Thymus (tissue), 11 donors: ENCODE data around the gene ZIC4. TPM values are rescaled to one million over a fixed set of nuclear protein-coding genes. Genes with fewer than 3 reads are reported as not detected.

Experiments
- DNase-seq, 9 donors: peaks; one replicate each; pipeline ENCODE4 v3.0.0-alpha.2; 2013; ENCODE audit warnings: low spot score in 9 of 9, low read depth in 6 of 9, missing footprints in 1 of 9
- H3K27ac ChIP-seq, 2 donors: one replicate each; pipeline ENCODE4 v1.5.1; 2013; ENCODE audit warnings: control low read depth in 1 of 2, low read depth in 1 of 2, low read length in 1 of 2, mild to moderate bottlenecking in 1 of 2, moderate library complexity in 1 of 2
- H3K27me3 ChIP-seq, 2 donors: one replicate each; pipeline ENCODE4 v1.5.1; 2013; ENCODE audit warnings: low read length in 1 of 2; ENCODE audit not compliant: control insufficient read depth in 2 of 2, insufficient read depth in 1 of 2
- H3K36me3 ChIP-seq, 2 donors: one replicate each; pipeline ENCODE4 v1.5.1; 2013; ENCODE audit warnings: low read length in 1 of 2, mild to moderate bottlenecking in 1 of 2, moderate library complexity in 1 of 2; ENCODE audit not compliant: control insufficient read depth in 2 of 2, insufficient read depth in 2 of 2
- H3K4me1 ChIP-seq, 2 donors: one replicate each; pipeline ENCODE4 v1.5.1; 2013; ENCODE audit warnings: low read length in 2 of 2; ENCODE audit not compliant: control insufficient read depth in 2 of 2, insufficient read depth in 2 of 2
- H3K4me3 ChIP-seq, 2 donors: one replicate each; pipeline ENCODE4 v1.5.1; 2013; ENCODE audit warnings: low read length in 2 of 2, control low read depth in 1 of 2, mild to moderate bottlenecking in 1 of 2
- H3K9me3 ChIP-seq, 2 donors: one replicate each; pipeline ENCODE4 v1.5.1; 2013; ENCODE audit warnings: low read length in 1 of 2, mild to moderate bottlenecking in 1 of 2; ENCODE audit not compliant: control insufficient read depth in 2 of 2, insufficient read depth in 1 of 2
- WGBS: extraction: QIAGEN DNeasy Blood & Tissue Kit; methylation state at CpG from one replicate; pipeline ENCODE4 v1.1.7; 2013; 5-methylcytosine and 5-hydroxymethylcytosine counted together
- polyA plus RNA-seq: library from polyadenylated mRNA; stranded (reverse); fragments of 200-250 nt; gene quantifications from one replicate; pipeline ENCODE4 v1.2.3, GENCODE V29; 2013
- total RNA-seq: library from RNA; stranded (reverse); fragments of 120-200 nt; gene quantifications from one replicate; pipeline ENCODE4 v1.2.4, GENCODE V29; 2013
- donor health status: healthy.

ZIC4 gene
- total and polyA plus RNA-seq, 2 donors: not detected

GRCh38 chr3:147394884-147395225 lies 11.5 kb downstream of the ZIC4 start:
- Histone ChIP-seq H3K9me3 (peaks cover 11 to 40% of the 10 kb centered on the region in 2 donors), H3K4me1 (no peaks in the 10 kb centered on the region), H3K36me3 (no peaks in the 10 kb centered on the region), H3K27ac (no peak overlapping the region), H3K4me3 (no peak overlapping the region), H3K27me3 (peaks cover 94 to 100% of the 10 kb centered on the region in 2 donors)
- WGBS: 15% methylated on average over 5 of the region's 5 CpGs
- DNase-seq: no peak

DNA sequence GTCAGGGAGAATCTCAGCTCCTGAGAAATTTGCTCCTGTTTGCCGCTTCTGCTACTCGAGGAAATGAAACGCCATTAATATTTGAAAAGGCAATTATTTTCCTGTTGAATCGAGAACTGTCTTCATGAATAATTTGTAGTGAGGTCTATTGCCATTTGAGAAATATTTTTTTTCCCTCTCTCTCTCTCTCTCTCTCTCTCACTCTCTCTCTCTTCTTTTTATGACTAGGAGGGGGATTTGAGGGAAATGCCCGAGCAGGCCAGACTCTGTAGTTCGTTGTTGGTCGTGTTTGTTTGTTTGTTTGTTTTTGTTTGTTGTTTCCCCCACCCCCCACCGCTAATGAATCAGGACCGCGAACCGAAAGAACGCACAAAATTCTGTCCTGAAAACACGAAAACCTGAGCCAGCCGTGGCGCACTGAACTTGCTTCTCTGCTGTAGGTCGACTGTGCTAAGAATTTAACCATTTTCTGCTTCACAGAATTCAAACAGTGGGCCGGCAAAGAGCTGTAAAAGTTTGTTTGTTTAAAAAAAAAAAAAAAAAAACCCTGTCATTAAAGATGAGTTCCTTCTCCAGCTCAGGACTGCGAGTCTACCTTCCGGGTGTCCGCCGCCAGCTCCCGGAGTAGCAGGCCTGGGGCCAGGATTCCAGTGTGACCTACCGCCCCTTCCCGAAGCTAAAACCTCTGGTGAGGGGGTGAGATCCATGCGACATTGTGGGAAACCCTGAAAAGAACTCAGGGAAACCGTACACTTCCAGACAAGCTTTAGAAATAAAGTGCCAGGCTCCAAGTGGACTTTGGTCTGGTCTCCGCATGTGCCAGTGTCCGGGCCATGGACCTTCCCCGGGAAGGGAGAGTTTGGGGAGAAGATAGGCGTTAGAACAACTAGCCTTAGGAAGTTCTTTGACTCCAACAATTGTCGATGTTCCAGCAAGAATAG lies 12.1 kb downstream of the ZIC4 start:
- DNase-seq: no peak
- WGBS: 7% methylated on average over 31 of the region's 31 CpGs
- H3K4me1 ChIP-seq: no peaks in the 10 kb centered on the region
- H3K9me3 ChIP-seq: peaks cover 11 to 42% of the 10 kb centered on the region in 2 donors
- H3K27me3 ChIP-seq: peaks cover 97 to 100% of the 10 kb centered on the region in 2 donors
- H3K36me3 ChIP-seq: no peaks in the 10 kb centered on the region
- H3K4me3 ChIP-seq: no peak overlapping the region
- no peak overlapping the region for H3K27ac ChIP-seq

DNA sequence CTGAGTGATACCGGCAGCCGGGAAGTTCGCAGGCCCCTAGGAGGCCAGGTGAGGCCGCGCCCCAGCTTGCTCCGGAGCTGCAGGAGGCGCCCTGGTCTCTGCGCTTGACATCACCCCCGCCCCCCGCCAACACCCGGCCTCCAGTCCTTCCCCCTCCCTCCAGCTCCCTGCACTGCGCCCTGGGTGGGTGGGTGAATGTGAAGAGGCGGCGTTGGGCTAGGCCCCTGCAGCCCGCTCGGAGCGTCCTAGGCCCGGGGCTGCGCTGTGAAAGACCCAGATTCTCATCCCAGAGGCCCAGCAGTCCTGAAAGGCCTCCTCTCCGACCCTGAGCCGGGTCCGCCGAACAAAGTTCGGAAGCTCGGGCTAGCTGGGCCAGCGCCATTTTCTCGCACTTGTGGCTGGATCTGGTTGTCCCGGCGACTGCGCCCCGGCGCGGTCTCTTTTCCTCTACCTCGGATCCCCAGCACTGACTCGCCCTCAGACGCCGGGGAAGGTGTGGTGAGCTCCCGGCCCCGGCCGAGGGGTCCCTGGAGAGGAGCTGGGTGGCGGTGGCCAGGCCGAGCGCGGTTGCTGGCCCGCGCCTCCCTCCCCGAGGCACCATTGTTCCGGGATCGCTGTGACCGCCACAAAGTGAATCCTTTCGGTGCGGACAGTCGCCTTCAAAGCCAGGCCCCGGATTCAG lies 12.9 kb downstream of the ZIC4 start:
- H3K27ac ChIP-seq: no peak overlapping the region
- H3K4me1 ChIP-seq: no peaks in the 10 kb centered on the region
- no peak overlapping the region for H3K4me3 ChIP-seq
- no peak for DNase-seq
- peaks cover 97 to 100% of the 10 kb centered on the region in 2 donors for H3K27me3 ChIP-seq
- H3K36me3 ChIP-seq: no peaks in the 10 kb centered on the region
- H3K9me3 ChIP-seq: peaks cover 11 to 42% of the 10 kb centered on the region in 2 donors
- 11% methylated on average over 54 of the region's 54 CpGs for WGBS

GRCh38 chr3:147392625-147392946 lies 13.8 kb downstream of the ZIC4 start:
- no peak overlapping the region for H3K27ac ChIP-seq
- no peak for DNase-seq
- H3K4me1 ChIP-seq: no peaks in the 10 kb centered on the region
- no peak overlapping the region for H3K4me3 ChIP-seq
- 8% methylated on average over 15 of the region's 15 CpGs for WGBS
- no peaks in the 10 kb centered on the region for H3K36me3 ChIP-seq
- peaks cover 97 to 100% of the 10 kb centered on the region in 2 donors for H3K27me3 ChIP-seq
- H3K9me3 ChIP-seq: peaks cover 11 to 39% of the 10 kb centered on the region in 2 donors

DNA sequence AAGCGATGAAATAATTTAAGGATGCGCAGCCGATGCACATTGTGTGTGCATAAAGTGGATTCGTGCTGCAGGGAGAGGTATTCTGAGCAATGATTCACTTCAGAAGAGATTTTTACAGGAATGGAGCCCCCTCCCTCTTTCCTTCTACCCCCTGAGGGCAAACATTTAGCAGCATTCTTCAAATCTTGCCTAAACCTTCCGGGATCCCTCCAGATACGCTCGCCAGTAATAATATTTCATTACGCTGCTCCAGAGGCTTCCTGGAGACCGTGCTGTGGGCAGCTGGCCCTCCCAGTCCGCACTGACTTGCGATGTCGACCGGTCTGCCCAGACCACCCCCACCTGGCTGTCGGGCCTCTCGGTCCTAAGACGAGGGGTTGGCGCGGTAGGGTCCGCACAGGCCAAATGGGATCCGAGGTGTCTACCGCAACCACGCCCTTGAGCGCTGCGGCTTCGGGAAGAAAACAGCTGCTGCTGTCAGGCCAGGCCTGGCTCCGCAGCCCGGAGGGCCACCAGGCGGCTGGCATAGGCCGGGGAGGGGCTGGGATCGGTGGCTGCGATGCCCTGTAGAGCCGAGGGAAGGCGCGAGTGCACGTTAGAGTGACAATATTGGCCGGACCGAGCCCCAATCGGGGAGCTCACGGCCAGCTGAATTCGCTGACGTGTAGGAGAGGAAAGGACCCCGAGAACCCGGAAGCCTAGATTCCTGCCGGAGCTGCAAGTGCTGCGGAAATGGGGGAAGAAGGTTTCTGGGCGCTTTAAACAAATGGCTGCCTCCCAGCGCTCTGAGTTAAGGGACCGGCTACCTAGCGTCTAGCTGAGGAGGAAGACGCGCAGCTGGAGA lies 14.3 kb downstream of the ZIC4 start:
- Histone ChIP-seq H3K27me3 (peaks cover 93 to 100% of the 10 kb centered on the region in 2 donors), H3K36me3 (no peaks in the 10 kb centered on the region), H3K27ac (no peak overlapping the region), H3K4me1 (no peaks in the 10 kb centered on the region), H3K4me3 (no peak overlapping the region), H3K9me3 (peaks cover 11 to 33% of the 10 kb centered on the region in 2 donors)
- 6% methylated on average over 51 of the region's 51 CpGs for WGBS
- no peak for DNase-seq

DNA sequence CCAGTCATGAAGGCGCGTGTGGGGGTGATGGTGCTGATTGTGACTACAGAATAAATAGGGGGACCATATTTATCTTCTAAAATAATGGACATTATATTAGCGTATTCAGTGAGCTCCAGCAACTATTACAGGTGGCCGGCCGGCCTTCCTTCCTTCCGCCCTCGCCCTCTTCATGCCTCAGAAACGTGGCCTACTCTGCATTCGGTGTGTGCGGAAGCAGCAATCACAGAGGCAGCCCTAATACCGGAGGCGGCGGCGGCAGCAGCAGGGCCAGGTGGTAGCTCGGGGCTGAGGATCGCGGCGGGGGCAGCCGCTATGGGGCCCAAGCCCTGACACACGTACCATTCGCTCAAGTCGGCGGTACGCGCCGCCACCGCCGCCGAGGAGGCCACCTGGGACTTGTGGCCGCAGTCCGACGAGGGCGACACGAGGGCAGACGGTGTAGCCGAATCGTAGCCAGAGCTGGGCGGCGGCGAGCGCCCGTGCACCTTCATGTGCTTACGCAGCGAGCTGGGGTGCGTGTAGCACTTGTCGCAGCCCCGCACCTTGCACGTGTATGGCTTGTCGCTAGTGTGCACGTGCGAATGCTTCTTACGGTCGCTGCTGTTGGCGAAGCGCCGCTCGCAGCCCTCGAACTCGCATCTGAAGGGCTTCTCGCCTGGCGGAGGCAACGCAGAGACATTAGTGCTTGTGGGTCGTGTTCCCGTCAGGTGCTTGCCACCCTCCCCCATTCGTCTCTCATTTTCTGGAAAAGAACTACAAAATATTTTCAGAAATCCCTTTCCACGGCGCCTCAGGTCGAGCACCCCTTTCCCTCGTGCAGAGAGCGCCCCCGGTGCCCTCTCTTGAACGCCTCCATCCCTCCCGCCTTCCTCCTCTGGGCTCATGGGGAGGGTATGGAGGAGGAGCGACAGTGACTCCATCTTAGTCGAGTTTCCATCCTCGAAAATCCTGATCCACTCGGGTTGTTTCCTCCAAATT lies 15.5 kb downstream of the ZIC4 start:
- WGBS: 14% methylated on average over 77 of the region's 77 CpGs
- DNase-seq: no peak
- peaks cover 8 to 24% of the 10 kb centered on the region in 2 donors for H3K9me3 ChIP-seq
- no peak overlapping the region for H3K4me3 ChIP-seq
- no peak overlapping the region for H3K27ac ChIP-seq
- H3K4me1 ChIP-seq: no peaks in the 10 kb centered on the region
- H3K36me3 ChIP-seq: no peaks in the 10 kb centered on the region
- H3K27me3 ChIP-seq: peaks cover 86 to 97% of the 10 kb centered on the region in 2 donors

GRCh38 chr3:147389717-147390116 lies 16.6 kb downstream of the ZIC4 start:
- peaks cover 8 to 23% of the 10 kb centered on the region in 2 donors for H3K9me3 ChIP-seq
- no peaks in the 10 kb centered on the region for H3K4me1 ChIP-seq
- peaks cover 77 to 97% of the 10 kb centered on the region in 2 donors for H3K27me3 ChIP-seq
- no peaks in the 10 kb centered on the region for H3K36me3 ChIP-seq
- WGBS: 7% methylated on average over 12 of the region's 12 CpGs
- DNase-seq: no peak
- no peak overlapping the region for H3K27ac ChIP-seq
- no peak overlapping the region for H3K4me3 ChIP-seq
